IPS-NIHi11 (cell line): Measurements from ENCODE around the gene FPGS.

Source experiments
- DNase-seq: peaks from one replicate; pipeline ENCODE4 v3.0.0; 2012; ENCODE audit warnings: mixed read lengths, low spot score

FPGS gene

GRCh38 chr9:127860260-127860659, 57.6 kb downstream of the FPGS start:
- DNase-seq, result no peak

- DNase-seq, result no peak
Measured at GRCh38 chr9:127860779-127861178, 58.1 kb downstream of the FPGS start.

- no peak for DNase-seq
Measured at GRCh38 chr9:127862075-127863011, 59.7 kb downstream of the FPGS start.

- no peak for DNase-seq
Measured at GRCh38 chr9:127863191-127863621, 60.5 kb downstream of the FPGS start.
